ENCODE results near the gene CLDN19.

Gene CLDN19

DNA sequence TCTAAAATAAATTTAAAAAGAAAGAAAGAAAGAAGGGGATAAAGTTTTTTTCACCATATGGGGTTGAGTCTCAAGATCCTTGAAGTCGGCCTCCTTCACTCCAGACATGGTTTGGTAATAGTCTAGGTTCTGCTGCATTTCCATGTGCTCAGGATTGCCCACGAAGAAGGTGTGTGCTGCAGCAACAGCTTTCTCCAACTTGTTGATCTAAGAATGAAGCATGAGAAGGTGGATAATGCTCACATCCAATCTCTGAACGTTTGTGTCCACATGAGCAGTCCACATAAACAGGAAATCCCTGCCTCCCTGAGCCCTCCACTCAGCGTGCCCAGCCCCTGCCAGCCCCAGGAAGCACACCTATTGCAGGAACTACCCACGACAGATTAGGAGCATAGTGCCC, 22.2 kb upstream of the CLDN19 start:
- TF ChIP-seq CREB1 (IDR thresholded peaks at IDR 0.05; ENCODE audit: low read depth) (no peak), TCF12 (IDR thresholded peaks at IDR 0.05; ENCODE audit: low read depth) (no peak)

DNA sequence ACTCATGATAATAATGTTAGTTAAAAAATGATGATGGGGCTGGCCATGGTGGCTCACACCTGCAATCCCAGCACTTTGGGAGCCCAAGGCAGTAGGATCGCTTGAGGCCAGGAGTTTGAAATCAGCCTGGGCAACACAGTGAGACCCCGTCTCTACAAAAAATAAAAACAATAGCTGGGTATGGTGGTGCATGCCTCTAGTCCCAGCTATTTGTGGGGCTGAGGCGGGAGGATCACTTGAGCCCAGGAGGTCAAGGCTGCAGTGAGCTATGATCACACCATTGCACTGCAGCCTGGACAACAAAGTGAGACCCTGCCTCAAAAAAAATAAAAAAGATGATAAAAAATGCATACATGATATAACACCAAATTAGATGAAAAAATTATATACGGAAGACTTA, 21.5 kb upstream of the CLDN19 start:
- TF ChIP-seq CEBPB (IDR thresholded peaks at IDR 0.05) = no peak
- TF ChIP-seq TAF1 (IDR thresholded peaks at IDR 0.05; ENCODE audit: low read depth) = no peak
- TF ChIP-seq ZBTB7A (IDR thresholded peaks at IDR 0.05; ENCODE audit: low read depth) = no peak
- TF ChIP-seq TEAD4 (IDR thresholded peaks at IDR 0.05) = no peak

- TF ChIP-seq EP300 (IDR thresholded peaks at IDR 0.05; ENCODE audit: borderline replicate concordance) (no peak), EGR1 (IDR thresholded peaks at IDR 0.05) (no peak), RAD21 (IDR thresholded peaks at IDR 0.05; ENCODE audit: low read depth) (no peak), NFIC (IDR thresholded peaks at IDR 0.05) (no peak), ZBTB7A (IDR thresholded peaks at IDR 0.05; ENCODE audit: low read depth) (no peak), TAF1 (IDR thresholded peaks at IDR 0.05; ENCODE audit: low read depth) (no peak), FOXM1 (IDR thresholded peaks at IDR 0.05; ENCODE audit: borderline replicate concordance, low read depth) (no peak), TCF12 (IDR thresholded peaks at IDR 0.05; ENCODE audit: low read depth) (no peak), YY1 (IDR thresholded peaks at IDR 0.05; ENCODE audit: low read depth) (no peak), CREB1 (IDR thresholded peaks at IDR 0.05; ENCODE audit: low read depth) (no peak), USF1 (IDR thresholded peaks at IDR 0.05) (no peak), CEBPB (IDR thresholded peaks at IDR 0.05) (no peak), TEAD4 (IDR thresholded peaks at IDR 0.05) (no peak)
- TF ChIP-seq, protein P1, sequence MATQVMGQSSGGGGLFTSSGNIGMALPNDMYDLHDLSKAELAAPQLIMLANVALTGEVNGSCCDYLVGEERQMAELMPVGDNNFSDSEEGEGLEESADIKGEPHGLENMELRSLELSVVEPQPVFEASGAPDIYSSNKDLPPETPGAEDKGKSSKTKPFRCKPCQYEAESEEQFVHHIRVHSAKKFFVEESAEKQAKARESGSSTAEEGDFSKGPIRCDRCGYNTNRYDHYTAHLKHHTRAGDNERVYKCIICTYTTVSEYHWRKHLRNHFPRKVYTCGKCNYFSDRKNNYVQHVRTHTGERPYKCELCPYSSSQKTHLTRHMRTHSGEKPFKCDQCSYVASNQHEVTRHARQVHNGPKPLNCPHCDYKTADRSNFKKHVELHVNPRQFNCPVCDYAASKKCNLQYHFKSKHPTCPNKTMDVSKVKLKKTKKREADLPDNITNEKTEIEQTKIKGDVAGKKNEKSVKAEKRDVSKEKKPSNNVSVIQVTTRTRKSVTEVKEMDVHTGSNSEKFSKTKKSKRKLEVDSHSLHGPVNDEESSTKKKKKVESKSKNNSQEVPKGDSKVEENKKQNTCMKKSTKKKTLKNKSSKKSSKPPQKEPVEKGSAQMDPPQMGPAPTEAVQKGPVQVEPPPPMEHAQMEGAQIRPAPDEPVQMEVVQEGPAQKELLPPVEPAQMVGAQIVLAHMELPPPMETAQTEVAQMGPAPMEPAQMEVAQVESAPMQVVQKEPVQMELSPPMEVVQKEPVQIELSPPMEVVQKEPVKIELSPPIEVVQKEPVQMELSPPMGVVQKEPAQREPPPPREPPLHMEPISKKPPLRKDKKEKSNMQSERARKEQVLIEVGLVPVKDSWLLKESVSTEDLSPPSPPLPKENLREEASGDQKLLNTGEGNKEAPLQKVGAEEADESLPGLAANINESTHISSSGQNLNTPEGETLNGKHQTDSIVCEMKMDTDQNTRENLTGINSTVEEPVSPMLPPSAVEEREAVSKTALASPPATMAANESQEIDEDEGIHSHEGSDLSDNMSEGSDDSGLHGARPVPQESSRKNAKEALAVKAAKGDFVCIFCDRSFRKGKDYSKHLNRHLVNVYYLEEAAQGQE (IDR thresholded peaks at IDR 0.05; ENCODE audit: low read depth) = no peak
- TF ChIP-seq, protein P2, sequence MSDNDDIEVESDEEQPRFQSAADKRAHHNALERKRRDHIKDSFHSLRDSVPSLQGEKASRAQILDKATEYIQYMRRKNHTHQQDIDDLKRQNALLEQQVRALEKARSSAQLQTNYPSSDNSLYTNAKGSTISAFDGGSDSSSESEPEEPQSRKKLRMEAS (IDR thresholded peaks at IDR 0.05) = no peak
Observed at GRCh38 chr1:42759114-42759513, 19.1 kb upstream of the CLDN19 start.

- TF ChIP-seq TAF1 (IDR thresholded peaks at IDR 0.05; ENCODE audit: low read depth) (no peak), EGR1 (IDR thresholded peaks at IDR 0.05) (no peak), CREB1 (IDR thresholded peaks at IDR 0.05; ENCODE audit: low read depth) (no peak)
- TF ChIP-seq, protein P2 (IDR thresholded peaks at IDR 0.05) = no peak
Observed at GRCh38 chr1:42758641-42759040, 18.6 kb upstream of the CLDN19 start.

DNA sequence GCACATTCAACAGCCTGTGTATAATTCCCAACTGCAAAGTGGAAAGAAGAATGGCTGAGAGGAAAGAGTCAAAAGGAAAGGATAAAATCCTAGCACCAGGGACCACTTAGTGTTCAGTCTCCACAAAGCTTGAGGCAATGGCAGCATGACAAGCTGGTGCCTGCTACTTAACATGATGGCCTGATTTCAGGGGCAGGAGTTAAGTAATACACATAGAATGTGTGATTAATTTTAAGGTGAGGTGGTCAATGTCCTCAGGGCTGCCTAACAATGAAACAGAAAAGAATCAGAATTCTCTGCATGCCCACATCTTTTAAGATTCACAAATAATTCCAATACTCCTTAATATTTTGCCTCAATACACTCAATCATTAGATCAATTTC, 17.8 kb upstream of the CLDN19 start:
- TF ChIP-seq EP300 (IDR thresholded peaks at IDR 0.05; ENCODE audit: borderline replicate concordance) = no peak
- TF ChIP-seq, protein P2 (IDR thresholded peaks at IDR 0.05) = no peak
- no peak for TF ChIP-seq FOXM1 (IDR thresholded peaks at IDR 0.05; ENCODE audit: borderline replicate concordance, low read depth)
- no peak for TF ChIP-seq EGR1 (IDR thresholded peaks at IDR 0.05)
- TF ChIP-seq, protein P1 (IDR thresholded peaks at IDR 0.05; ENCODE audit: low read depth) = no peak
- TF ChIP-seq RAD21 (IDR thresholded peaks at IDR 0.05; ENCODE audit: low read depth) = no peak
- no peak for TF ChIP-seq YY1 (IDR thresholded peaks at IDR 0.05; ENCODE audit: low read depth)
- TF ChIP-seq TEAD4 (IDR thresholded peaks at IDR 0.05) = no peak
- TF ChIP-seq TCF12 (IDR thresholded peaks at IDR 0.05; ENCODE audit: low read depth) = no peak
- no peak for TF ChIP-seq USF1 (IDR thresholded peaks at IDR 0.05)
- TF ChIP-seq TAF1 (IDR thresholded peaks at IDR 0.05; ENCODE audit: low read depth) = no peak

- TF ChIP-seq EP300 (IDR thresholded peaks at IDR 0.05; ENCODE audit: borderline replicate concordance) (no peak), RAD21 (IDR thresholded peaks at IDR 0.05; ENCODE audit: low read depth) (peak; percentile 53; the same call in 1 of the 2 replicates)
Observed at GRCh38 chr1:42756956-42757891, 17.2 kb upstream of the CLDN19 start.
